Heart right ventricle (tissue), 16 donors: ENCODE measurements around the gene PTP4A1. TPM values are rescaled to one million over a fixed set of nuclear protein-coding genes. Genes with fewer than 3 reads are reported as not detected.
A peak's percentile ranks its signal among the peaks of the same experiment; 100 is the strongest.
"Not testable (repeated sequence)": the region's sequence is repeated elsewhere in the genome, so short reads cannot be mapped to it uniquely, and the experiment has no call there.

Experiments used
- ATAC-seq, 8 donors: fragments of 200-7000 bp; cut with Tn5 transposase; one replicate each; pipeline ENCODE4 v1.9.1; 2020; ENCODE audit warnings: mild to moderate bottlenecking in 8 of 8, moderate library complexity in 8 of 8, moderate number of reproducible peaks in 1 of 8
- DNase-seq, 2 donors: peaks; one replicate each; pipeline ENCODE4 v3.0.0-alpha.2; 2020
- H3K27ac ChIP-seq, 10 donors: fragments of 200-600 bp; sonication (generic) in 2 of 10; one replicate each; pipeline versions ENCODE4 v1.5.0 to v1.8.0; 2020 to 2022; ENCODE audit warnings: mild to moderate bottlenecking in 3 of 10
- H3K27me3 ChIP-seq, 7 donors: fragments of 200-600 bp; one replicate each; pipeline ENCODE4 v1.8.0; 2021 to 2022; ENCODE audit warnings: mild to moderate bottlenecking in 2 of 7
- H3K36me3 ChIP-seq, 9 donors: fragments of 200-600 bp; sonication (generic) in 1 of 9; one replicate each; pipeline versions ENCODE4 v1.5.0 to v1.8.0; 2020 to 2022; ENCODE audit warnings: mild to moderate bottlenecking in 2 of 9
- H3K4me1 ChIP-seq, 9 donors: fragments of 200-600 bp; sonication (generic) in 1 of 9; one replicate each; pipeline versions ENCODE4 v1.5.0 to v1.8.0; 2020 to 2022; ENCODE audit warnings: mild to moderate bottlenecking in 4 of 9
- H3K4me3 ChIP-seq, 10 donors: fragments of 200-600 bp; sonication (generic) in 2 of 10; one replicate each; pipeline versions ENCODE4 v1.5.0 to v1.8.0; 2020 to 2022; ENCODE audit warnings: mild to moderate bottlenecking in 7 of 10, moderate library complexity in 2 of 10
- H3K9me3 ChIP-seq, 11 donors: fragments of 200-600 bp in 10 of 11; sonication (generic) in 2 of 11; one replicate each; pipeline versions ENCODE4 v1.5.0 to v1.8.0; 2013 to 2022; ENCODE audit warnings: mild to moderate bottlenecking in 2 of 11, control low read depth in 1 of 11, moderate library complexity in 1 of 11
- WGBS, 2 donors: extraction: QIAGEN DNeasy Blood & Tissue Kit; methylation state at CpG; one replicate each; pipeline ENCODE4 v1.1.7; 2013; ENCODE audit warnings: inconsistent platforms in 1 of 2; 5-methylcytosine and 5-hydroxymethylcytosine counted together
- intact Hi-C, 10 donors: fragments of 100-400 bp; cut with DNase I; formaldehyde crosslinking; loops; one replicate each; pipeline versions ENCODE4 v1.11.1 to v1.14.2; 2022
- polyA plus RNA-seq, 2 donors: library from polyadenylated mRNA; stranded (reverse); fragments of 200-250 nt; gene quantifications; one replicate each; pipeline ENCODE4 v1.2.3, GENCODE V29; 2013
- total RNA-seq, 10 donors: library from RNA; stranded (reverse); fragmentation: NEBNext Ultra II Directional in 3 of 10; extraction: Animal tissue kit (Norgen Biotek cat#: 25700) in 3 of 10; gene quantifications; one replicate each; pipeline versions ENCODE4 v1.2.1 to v1.2.4, GENCODE V29; 2021 to 2023
- TF ChIP-seq, protein P1 (sequence below), 9 donors: fragments of 200-600 bp; sonication (generic) in 2 of 9; IDR thresholded peaks; one replicate each; pipeline versions ENCODE4 v1.5.0 to v1.8.0; 2021 to 2022; ENCODE audit warnings: antibody characterized with exemption in 9 of 9, mild to moderate bottlenecking in 5 of 9, moderate library complexity in 1 of 9
- donor health status: Arrhythmogenic right ventricular cardiomyopathy.
- donor health status: ischemic (EF 13 %, LVEDD 7.1; RV severe dilation, severe dysfunction).
- donor health status: healthy with polysubstance abuse.
- donor health status: DM: no; HTN: yes; CAD: no.
- donor health status: DM: no; HTN: no; CAD: no.
- donor health status: ischemic (EF 25% LVEDD 6.9; RV normal size, moderate dysfunction).
- donor health status: ischemic (EF 25% LVEDD 5.7; RV mildly dilated, moderate dysfunction).
- donor health status: healthy.
- donor health status: DM: yes; HTN: yes; CAD: no.
- donor health status: Ischemic cardiomyopathy.
- donor health status: ischemic (EF 35%, LVEDD 5.7; RV mildly dilated, moderate dysfunction).
- donor health status: nonischemic (EF 11% LVEDD 7.7; RV severe dilation, severe dysfunction).
- donor health status: DM: yes; HTN: yes; CAD: no.
- donor health status: PGD.
- donor health status: ischemic (EF 29% LVEDD 5.4; RV normal size, mild dysfunction).
- donor health status: nonischemic (EF 23%, LVEDD 6.1; RV moderate dilation, normal function).

The PTP4A1 gene
- total and polyA plus RNA-seq, 12 donors = 2.6 to 69.9 (median 49.8) TPM

- Histone ChIP-seq H3K36me3 (peaks cover 0 to 74% (median 38%) of the 10 kb centered on the region in 9 donors), H3K9me3 (no peaks in the 10 kb centered on the region), H3K4me3 (no peak overlapping the region), H3K4me1 (peaks cover 0 to 6% (median 0%) of the 10 kb centered on the region in 9 donors), H3K27ac (no peak overlapping the region), H3K27me3 (no peaks in the 10 kb centered on the region)
- DNase-seq (no peak), ATAC-seq (no peak)
- intact Hi-C loops = loop anchor here in 1 of 10 donors (10.0 kb wide), 1 partner anchor 227 kb away; no protein-coding TSS in a partner anchor
- 97 to 98% methylated on average over 2 of the region's 2 CpGs for WGBS, 2 donors
- TF ChIP-seq, protein P1, sequence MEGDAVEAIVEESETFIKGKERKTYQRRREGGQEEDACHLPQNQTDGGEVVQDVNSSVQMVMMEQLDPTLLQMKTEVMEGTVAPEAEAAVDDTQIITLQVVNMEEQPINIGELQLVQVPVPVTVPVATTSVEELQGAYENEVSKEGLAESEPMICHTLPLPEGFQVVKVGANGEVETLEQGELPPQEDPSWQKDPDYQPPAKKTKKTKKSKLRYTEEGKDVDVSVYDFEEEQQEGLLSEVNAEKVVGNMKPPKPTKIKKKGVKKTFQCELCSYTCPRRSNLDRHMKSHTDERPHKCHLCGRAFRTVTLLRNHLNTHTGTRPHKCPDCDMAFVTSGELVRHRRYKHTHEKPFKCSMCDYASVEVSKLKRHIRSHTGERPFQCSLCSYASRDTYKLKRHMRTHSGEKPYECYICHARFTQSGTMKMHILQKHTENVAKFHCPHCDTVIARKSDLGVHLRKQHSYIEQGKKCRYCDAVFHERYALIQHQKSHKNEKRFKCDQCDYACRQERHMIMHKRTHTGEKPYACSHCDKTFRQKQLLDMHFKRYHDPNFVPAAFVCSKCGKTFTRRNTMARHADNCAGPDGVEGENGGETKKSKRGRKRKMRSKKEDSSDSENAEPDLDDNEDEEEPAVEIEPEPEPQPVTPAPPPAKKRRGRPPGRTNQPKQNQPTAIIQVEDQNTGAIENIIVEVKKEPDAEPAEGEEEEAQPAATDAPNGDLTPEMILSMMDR (IDR thresholded peaks at IDR 0.05) = no peak
Observed at GRCh38 chr6:63581355-63582013, 9.2 kb downstream of the PTP4A1 start.

DNA sequence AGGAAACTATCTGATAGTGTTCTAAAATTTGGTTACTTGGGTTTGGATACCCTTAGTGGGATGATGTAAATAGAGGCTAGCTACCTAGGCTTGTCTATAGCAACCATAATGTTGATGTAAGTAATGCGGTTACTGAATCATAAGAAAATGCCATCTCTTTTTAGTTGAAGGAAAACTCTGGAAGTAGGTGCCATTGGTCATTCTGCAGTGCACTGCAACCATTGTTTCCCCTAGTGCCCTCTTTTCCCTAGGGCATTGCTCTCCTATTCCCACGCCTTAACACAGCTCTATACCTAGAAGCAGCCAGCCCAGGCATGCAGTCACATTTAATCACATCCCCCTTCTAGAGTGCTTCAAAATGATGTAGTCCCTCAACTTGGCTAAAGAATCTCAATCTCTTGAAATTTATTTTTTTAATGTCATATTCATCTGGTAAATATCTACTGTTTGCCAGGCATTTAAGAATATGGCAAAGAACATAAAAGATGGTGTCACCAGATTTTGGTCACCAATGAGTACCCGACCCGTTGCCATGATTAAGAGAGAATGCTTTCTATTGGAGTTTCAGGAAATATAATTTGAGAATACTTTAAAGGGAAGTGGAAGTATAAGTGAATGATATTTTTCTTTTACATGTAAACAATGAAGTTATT lies 10.4 kb downstream of the PTP4A1 start:
- Histone ChIP-seq H3K4me1 (peaks cover 0 to 6% (median 0%) of the 10 kb centered on the region in 9 donors), H3K9me3 (no peaks in the 10 kb centered on the region), H3K27ac (no peak overlapping the region), H3K36me3 (peaks cover 0 to 62% (median 28%) of the 10 kb centered on the region in 9 donors), H3K4me3 (no peak overlapping the region), H3K27me3 (no peaks in the 10 kb centered on the region)
- ATAC-seq (no peak), DNase-seq (no peak)
- WGBS, 2 donors = 95 to 99% methylated on average over 4 of the region's 4 CpGs
- TF ChIP-seq, protein P1 (IDR thresholded peaks at IDR 0.05) = no peak
- intact Hi-C loops = loop anchor here in 1 of 10 donors (10.0 kb wide), 1 partner anchor 228 kb away; no protein-coding TSS in a partner anchor

DNA sequence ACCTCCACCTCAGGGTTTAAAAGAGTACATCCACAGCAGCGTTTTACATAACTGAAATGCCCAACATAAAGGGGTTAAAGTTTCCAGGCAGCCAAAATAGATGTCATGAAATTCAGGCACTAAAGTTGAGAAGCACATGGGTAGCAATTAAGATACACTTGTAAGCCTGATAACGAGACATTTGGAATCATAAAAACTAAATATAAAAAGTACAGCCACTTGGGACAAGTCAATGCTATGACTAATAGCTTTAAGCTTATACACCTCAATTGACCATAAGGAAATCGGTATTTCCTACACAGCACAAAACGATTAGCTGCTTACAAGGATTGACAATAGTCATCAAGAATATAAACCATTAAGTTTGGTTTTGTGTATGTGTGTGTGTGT lies 11.8 kb downstream of the PTP4A1 start:
- Histone ChIP-seq H3K9me3 (no peaks in the 10 kb centered on the region), H3K27ac (no peak overlapping the region), H3K27me3 (no peaks in the 10 kb centered on the region), H3K4me1 (peaks cover 0 to 6% (median 0%) of the 10 kb centered on the region in 9 donors), H3K36me3 (peaks cover 0 to 48% (median 24%) of the 10 kb centered on the region in 9 donors), H3K4me3 (no peak overlapping the region)
- WGBS, 2 donors = 53 to 55% methylated on average over 4 of the region's 4 CpGs
- TF ChIP-seq, protein P1 (IDR thresholded peaks at IDR 0.05) = no peak
- peak in 7 of 8 donors; percentile 38 to 78 (median 71) for ATAC-seq
- intact Hi-C loops = loop anchor here in 1 of 10 donors (10.0 kb wide), 1 partner anchor 229 kb away; no protein-coding TSS in a partner anchor
- DNase-seq = no peak

DNA sequence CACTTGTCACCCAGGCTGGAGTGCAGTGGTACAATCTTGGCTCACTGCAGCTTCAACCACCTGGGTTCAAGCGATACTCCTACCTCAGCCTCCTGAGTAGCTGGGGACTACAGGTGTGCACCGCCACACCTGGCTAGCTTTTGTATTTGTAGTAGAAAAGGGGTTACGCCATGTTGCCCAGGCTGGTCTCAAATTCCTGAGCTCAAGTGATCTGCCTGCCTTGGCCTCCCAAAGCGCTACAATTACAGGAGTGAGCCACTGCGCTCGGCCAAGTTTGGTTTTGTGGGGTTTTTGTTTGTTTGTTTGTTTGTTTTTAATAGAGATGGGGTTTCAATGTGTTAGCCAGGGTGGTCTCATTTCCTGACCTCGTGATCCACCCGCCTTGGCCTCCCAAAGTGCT lies 12.3 kb downstream of the PTP4A1 start:
- TF ChIP-seq, protein P1 (IDR thresholded peaks at IDR 0.05) = no peak
- intact Hi-C loops = loop anchor here in 1 of 10 donors (10.0 kb wide), 1 partner anchor 230 kb away; no protein-coding TSS in a partner anchor
- H3K4me1 ChIP-seq = peaks cover 0 to 6% (median 0%) of the 10 kb centered on the region in 9 donors
- no peaks in the 10 kb centered on the region for H3K9me3 ChIP-seq
- peaks cover 0 to 44% (median 21%) of the 10 kb centered on the region in 9 donors for H3K36me3 ChIP-seq
- 96% methylated on average over 8 of the region's 8 CpGs for WGBS, 2 donors
- H3K27me3 ChIP-seq = no peaks in the 10 kb centered on the region
- peak in 1 of 8 donors; percentile 50 for ATAC-seq
- H3K27ac ChIP-seq = no peak overlapping the region
- H3K4me3 ChIP-seq = no peak overlapping the region
- no peak for DNase-seq

DNA sequence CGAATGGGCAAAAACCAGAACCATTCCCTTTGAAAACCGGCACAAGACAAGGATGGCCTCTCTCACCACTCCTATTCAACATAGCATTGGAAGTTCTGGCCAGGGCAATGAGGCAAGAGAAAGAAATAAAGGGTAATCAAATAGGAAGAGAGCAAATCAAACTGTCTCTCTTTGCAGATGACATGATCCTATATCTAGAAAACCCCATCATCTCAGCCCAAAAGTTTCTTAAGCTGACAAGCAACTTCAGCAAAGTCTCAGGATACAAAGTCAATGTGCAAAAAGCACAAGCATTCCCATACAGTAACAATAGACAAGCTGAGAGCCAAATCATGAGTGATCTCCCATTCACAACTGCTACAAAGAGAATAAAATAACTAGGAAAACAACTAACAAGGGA lies 13.4 kb downstream of the PTP4A1 start:
- not testable (repeated sequence) for H3K27ac ChIP-seq, H3K4me1 ChIP-seq, H3K27me3 ChIP-seq, H3K4me3 ChIP-seq, ATAC-seq, H3K9me3 ChIP-seq, DNase-seq
- intact Hi-C loops = loop anchor here in 1 of 10 donors (10.0 kb wide), 1 partner anchor 231 kb away; no protein-coding TSS in a partner anchor
- peaks cover 0 to 33% (median 12%) of the 10 kb centered on the region in 9 donors for H3K36me3 ChIP-seq
- WGBS, 2 donors = 92 to 94% methylated on average over 2 of the region's 2 CpGs
